ENCODE measurements around the gene PARVA.

DNA sequence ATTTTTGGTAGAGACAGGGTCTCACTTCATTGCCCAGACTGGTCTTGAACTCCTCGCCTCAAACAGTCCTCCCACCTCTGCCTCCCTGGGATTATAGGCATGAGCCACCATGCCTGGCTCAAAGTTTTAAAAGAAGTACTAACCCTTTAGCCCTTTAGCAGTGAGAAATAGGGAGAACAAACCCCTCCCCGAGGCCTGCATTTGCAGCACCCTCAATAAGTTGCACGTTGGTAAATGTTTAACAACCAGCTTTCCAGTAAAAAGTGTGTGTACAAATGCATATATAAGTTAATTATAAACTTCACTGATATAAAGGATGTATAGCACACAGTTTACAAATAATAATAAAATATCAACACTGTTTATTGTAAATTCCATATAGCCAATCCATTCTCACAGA, 51.8 kb downstream of the PARVA start:
- TF ChIP-seq, protein P1, sequence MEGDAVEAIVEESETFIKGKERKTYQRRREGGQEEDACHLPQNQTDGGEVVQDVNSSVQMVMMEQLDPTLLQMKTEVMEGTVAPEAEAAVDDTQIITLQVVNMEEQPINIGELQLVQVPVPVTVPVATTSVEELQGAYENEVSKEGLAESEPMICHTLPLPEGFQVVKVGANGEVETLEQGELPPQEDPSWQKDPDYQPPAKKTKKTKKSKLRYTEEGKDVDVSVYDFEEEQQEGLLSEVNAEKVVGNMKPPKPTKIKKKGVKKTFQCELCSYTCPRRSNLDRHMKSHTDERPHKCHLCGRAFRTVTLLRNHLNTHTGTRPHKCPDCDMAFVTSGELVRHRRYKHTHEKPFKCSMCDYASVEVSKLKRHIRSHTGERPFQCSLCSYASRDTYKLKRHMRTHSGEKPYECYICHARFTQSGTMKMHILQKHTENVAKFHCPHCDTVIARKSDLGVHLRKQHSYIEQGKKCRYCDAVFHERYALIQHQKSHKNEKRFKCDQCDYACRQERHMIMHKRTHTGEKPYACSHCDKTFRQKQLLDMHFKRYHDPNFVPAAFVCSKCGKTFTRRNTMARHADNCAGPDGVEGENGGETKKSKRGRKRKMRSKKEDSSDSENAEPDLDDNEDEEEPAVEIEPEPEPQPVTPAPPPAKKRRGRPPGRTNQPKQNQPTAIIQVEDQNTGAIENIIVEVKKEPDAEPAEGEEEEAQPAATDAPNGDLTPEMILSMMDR (IDR thresholded peaks at IDR 0.05; ENCODE audit: insufficient read depth, low read depth, low read length), result no peak
- no peak for TF ChIP-seq EZH2 (IDR thresholded peaks at IDR 0.05; ENCODE audit: insufficient read depth, low read length)

Measured in astrocyte (in vitro differentiated cells and primary cell).